SU-DHL-6 (cell line): Measurements from ENCODE around the gene CPNE2.

Source experiments
- CTCF ChIP-seq: fragments of 200-600 bp; sonication (generic); IDR thresholded peaks from one replicate; pipeline ENCODE4 v1.5.1; 2017; ENCODE audit warnings: antibody characterized with exemption, mild to moderate bottlenecking, low read length, moderate library complexity; ENCODE audit not compliant: insufficient read depth, poor library complexity, severe bottlenecking
- EZH2phosphoT487 ChIP-seq: fragments of 200-600 bp; sonication (generic), shearing (Covaris generic); conservative IDR thresholded peaks from 2 replicates; pipeline ENCODE4 v1.6.1; 2018; ENCODE audit warnings: mild to moderate bottlenecking, antibody characterized with exemption, low read length, moderate library complexity, mixed read lengths

DNA sequence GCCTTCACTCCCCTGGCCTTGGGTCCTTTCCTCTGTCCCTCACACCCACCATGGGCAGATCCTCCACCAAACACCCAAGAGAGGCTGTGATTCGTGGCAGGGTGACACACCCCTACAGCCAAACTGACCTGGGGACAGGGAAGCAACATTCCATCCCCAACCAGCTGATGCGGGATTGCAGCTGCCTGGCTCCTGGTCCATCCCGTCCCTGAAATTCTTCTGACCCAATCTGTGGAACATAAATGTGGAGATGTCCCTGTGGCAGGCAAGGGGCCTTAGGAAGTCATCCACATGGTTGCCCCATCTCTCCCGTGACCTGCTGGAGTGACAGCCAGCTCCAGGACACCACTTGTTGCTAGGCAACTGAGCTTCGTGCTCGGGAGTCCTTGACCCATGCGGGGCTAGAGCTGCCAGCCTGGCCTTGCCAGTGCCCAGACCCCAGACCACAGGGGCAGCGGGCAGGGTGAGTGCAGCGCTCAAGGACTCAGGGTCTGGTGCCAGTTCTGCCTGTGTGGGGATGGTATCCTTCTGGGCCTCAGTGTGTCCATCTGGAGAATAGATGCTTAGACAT, 34.0 kb upstream of the CPNE2 start:
- TF ChIP-seq CTCF (no peak), EZH2phosphoT487 (no peak)
